B cell (primary cell): ENCODE measurements around the gene NCBP1. TPM values are rescaled to one million over a fixed set of nuclear protein-coding genes. Genes with fewer than 3 reads are reported as not detected.

Experiments
- ATAC-seq: fragments of 200-7000 bp; cut with Tn5 transposase; one replicate; pipeline ENCODE4 v1.10.0; 2021; ENCODE audit warnings: low read depth, mild to moderate bottlenecking, moderate number of reproducible peaks, moderate library complexity
- CTCF ChIA-PET: fragments of 350-600 bp; sonication (Branson Sonifier 250); formaldehyde crosslinking; loops from one replicate; lab custom pipeline; 2021; ENCODE audit warnings: antibody characterized with exemption, inconsistent platforms; lab: Charles Lee
- POLR2A ChIA-PET: fragments of 350-600 bp; sonication (Branson Sonifier 250); formaldehyde crosslinking; loops from one replicate; lab custom pipeline; 2021; ENCODE audit warnings: antibody characterized with exemption; lab: Charles Lee
- DNase-seq: peaks from one replicate; pipeline ENCODE4 v3.0.0; 2013
- H2AFZ ChIP-seq: 2 replicates; pipeline ENCODE4 v1.6.1; 2012; ENCODE audit warnings: mild to moderate bottlenecking, low read depth, low read length; ENCODE audit not compliant: insufficient read depth, poor library complexity, severe bottlenecking
- H3K27ac ChIP-seq, 2 donors: 1 replicate in 1 of 2; 2 replicates in 1 of 2; pipeline ENCODE4 v1.5.1; 2012 to 2013; ENCODE audit warnings: low read length in 2 of 2, mild to moderate bottlenecking in 2 of 2, moderate library complexity in 1 of 2
- H3K27me3 ChIP-seq, 4 experiments: fragments of 200-600 bp in 1 of 4; sonication (generic) in 1 of 4; replicated peaks in 1 of 4; 1 replicate in 2 of 4; 2 replicates in 2 of 4; pipeline versions ENCODE4 v1.6.1 to v1.7.0; 2013 to 2016; ENCODE audit warnings: low read length in 3 of 4, mild to moderate bottlenecking in 2 of 4, mixed read lengths in 1 of 4, moderate library complexity in 1 of 4; ENCODE audit not compliant: insufficient read depth in 4 of 4, control insufficient read depth in 3 of 4; ENCODE audit errors: control extremely low read depth in 1 of 4
- H3K36me3 ChIP-seq, 2 experiments: replicated peaks in 1 of 2; 1 replicate in 1 of 2; 2 replicates in 1 of 2; pipeline versions ENCODE4 v1.6.1 to v1.7.1; 2013; ENCODE audit warnings: low read length in 1 of 2; ENCODE audit not compliant: insufficient read depth in 2 of 2, control insufficient read depth in 1 of 2; ENCODE audit errors: control extremely low read depth in 1 of 2, extremely low read depth in 1 of 2
- H3K4me1 ChIP-seq, 2 donors: fragments of 200-600 bp in 1 of 2; sonication (generic) in 1 of 2; 1 replicate in 1 of 2; 2 replicates in 1 of 2; pipeline versions ENCODE4 v1.5.1 to v1.6.1; 2013 to 2017; ENCODE audit warnings: low read length in 2 of 2; ENCODE audit not compliant: control insufficient read depth in 2 of 2, insufficient read depth in 2 of 2
- H3K4me2 ChIP-seq: replicated peaks from 2 replicates; pipeline ENCODE3; 2012; ENCODE audit warnings: mild to moderate bottlenecking, low read depth, low read length; ENCODE audit not compliant: poor library complexity, severe bottlenecking
- H3K4me3 ChIP-seq, 5 experiments: fragments of 200-600 bp in 1 of 5; sonication (generic) in 1 of 5; 1 replicate in 3 of 5; 2 replicates in 2 of 5; pipeline versions ENCODE4 v1.5.1 to v1.7.0; 2011 to 2016; ENCODE audit warnings: low read length in 4 of 5, mild to moderate bottlenecking in 4 of 5, low read depth in 2 of 5, control low read depth in 1 of 5, moderate library complexity in 1 of 5; ENCODE audit not compliant: insufficient read depth in 1 of 5; ENCODE audit errors: control extremely low read depth in 1 of 5, extremely low read depth in 1 of 5
- H3K79me2 ChIP-seq: fragments of 200-600 bp; sonication (generic); one replicate; pipeline ENCODE4 v1.6.0; 2016; ENCODE audit warnings: low read length; ENCODE audit not compliant: control insufficient read depth, insufficient read depth
- H3K9ac ChIP-seq: fragments of 200-600 bp; sonication (generic); 2 replicates; pipeline ENCODE4 v1.6.1; 2017; ENCODE audit warnings: mild to moderate bottlenecking, low read length, moderate library complexity
- H3K9me3 ChIP-seq, 3 donors: one replicate each; pipeline versions ENCODE4 v1.6.1 to v1.7.1; 2013; ENCODE audit warnings: low read length in 2 of 3; ENCODE audit not compliant: control insufficient read depth in 2 of 3, insufficient read depth in 1 of 3; ENCODE audit errors: control extremely low read depth in 1 of 3
- H4K20me1 ChIP-seq: 2 replicates; pipeline ENCODE4 v1.6.0; 2012; ENCODE audit warnings: mild to moderate bottlenecking, low read length; ENCODE audit not compliant: insufficient read depth, control insufficient read depth, poor library complexity, severe bottlenecking
- H3K27ac Mint-ChIP-seq: one replicate; pipeline ENCODE4 v1.8.0; 2021; ENCODE audit warnings: mixed read lengths
- H3K27me3 Mint-ChIP-seq: one replicate; pipeline ENCODE4 v1.8.0; 2021; ENCODE audit warnings: mixed read lengths
- H3K4me1 Mint-ChIP-seq: one replicate; pipeline ENCODE4 v1.8.0; 2021; ENCODE audit warnings: mixed read lengths
- H3K4me3 Mint-ChIP-seq: one replicate; pipeline ENCODE4 v1.8.0; 2021; ENCODE audit warnings: mixed read lengths
- H3K9me3 Mint-ChIP-seq: one replicate; pipeline ENCODE4 v1.8.0; 2022; ENCODE audit warnings: mixed read lengths; ENCODE audit not compliant: insufficient read depth
- CTCF ChIP-seq: fragments of 200-600 bp; IDR thresholded peaks from one replicate; pipeline ENCODE4 v1.8.0; 2022; ENCODE audit warnings: antibody characterized with exemption, mild to moderate bottlenecking
- EZH2 ChIP-seq: IDR thresholded peaks from 2 replicates; pipeline ENCODE4 v1.6.1; 2012; ENCODE audit warnings: borderline replicate concordance, low read depth, mild to moderate bottlenecking, moderate library complexity, low read length; ENCODE audit not compliant: insufficient read depth, poor library complexity, severe bottlenecking
- WGBS: methylation state at CpG from one replicate; pipeline ENCODE4 v1.1.5; 2013; ENCODE audit warnings: missing lambda C conversion rate; ENCODE audit not compliant: insufficient coverage; 5-methylcytosine and 5-hydroxymethylcytosine counted together
- intact Hi-C: fragments of 100-400 bp; cut with micrococcal nuclease; formaldehyde crosslinking; loops from one replicate; pipeline ENCODE4 v1.10.0; 2022
- polyA plus RNA-seq: library from polyadenylated mRNA; depleted of rRNA; stranded (reverse); fragments of >200 nt; gene quantifications from 2 replicates; pipeline ENCODE4 v1.2.3, GENCODE V29; 2012
- total RNA-seq, 2 donors: library from RNA; stranded (reverse); fragments of 120-200 nt in 1 of 2; gene quantifications; 1 replicate in 1 of 2; 2 replicates in 1 of 2; pipeline versions ENCODE4 v1.2.3 to v1.2.4, GENCODE V29; 2013 to 2022

NCBP1 gene
- total and polyA plus RNA-seq, 2 donors (not counting 1 experiment from before 2014, with no cell fraction given), result 19.5 to 38.0 TPM

- intact Hi-C loops, result no loop called here
- no CpG with 5 or more reads among the region's 5 CpGs for WGBS
- Histone ChIP-seq H3K36me3 (peaks cover 4 to 87% of the 10 kb centered on the region in 2 experiments), H4K20me1 (no peaks in the 10 kb centered on the region), H3K27me3 (no peaks in the 10 kb centered on the region), H3K9ac (no peak overlapping the region), H2AFZ (no peak overlapping the region), H3K4me3 (no peak overlapping the region), H3K4me1 (no peaks in the 10 kb centered on the region), H3K9me3 (no peaks in the 10 kb centered on the region), H3K4me2 (no peak overlapping the region), H3K27ac (peak overlapping the region in 1 of 2 donors; percentile 35), H3K79me2 (no peaks in the 10 kb centered on the region)
- ChIA-PET POLR2A (no interaction called here), CTCF (interaction anchor here (1.3 kb wide), 1 partner anchor 14 kb away, joined by 4 read pairs; no protein-coding TSS in a partner anchor)
- Mint-ChIP-seq H3K27me3 (no peaks in the 10 kb centered on the region), H3K4me3 (no peak overlapping the region), H3K9me3 (no peaks in the 10 kb centered on the region), H3K4me1 (peaks cover 11% of the 10 kb centered on the region), H3K27ac (no peak overlapping the region)
- no peak for TF ChIP-seq CTCF
- TF ChIP-seq EZH2, result no peak
- ATAC-seq (no peak), DNase-seq (peak; percentile 26)
These were observed 26.7 kb downstream of the NCBP1 start for GRCh38 chr9:97660340-97660739.

- ATAC-seq, result no peak
- no peak overlapping the region for H3K4me3 ChIP-seq
- intact Hi-C loops, result no loop called here
- H3K9ac ChIP-seq, result no peak overlapping the region
- no peak overlapping the region for H3K27ac Mint-ChIP-seq
- no peaks in the 10 kb centered on the region for H3K27me3 Mint-ChIP-seq
- H4K20me1 ChIP-seq, result no peaks in the 10 kb centered on the region
- no peaks in the 10 kb centered on the region for H3K9me3 ChIP-seq
- ChIA-PET CTCF (interaction anchor here (1.3 kb wide), 1 partner anchor 13 kb away, joined by 4 read pairs; no protein-coding TSS in a partner anchor), POLR2A (no interaction called here)
- no peak overlapping the region for H3K4me2 ChIP-seq
- no peak overlapping the region for H3K4me3 Mint-ChIP-seq
- H3K79me2 ChIP-seq, result no peaks in the 10 kb centered on the region
- peaks cover 11% of the 10 kb centered on the region for H3K4me1 Mint-ChIP-seq
- no peaks in the 10 kb centered on the region for H3K4me1 ChIP-seq
- TF ChIP-seq EZH2 (no peak), CTCF (no peak)
- H2AFZ ChIP-seq, result no peak overlapping the region
- no peaks in the 10 kb centered on the region for H3K9me3 Mint-ChIP-seq
- H3K36me3 ChIP-seq, result peaks cover 4 to 85% of the 10 kb centered on the region in 2 experiments
- no peaks in the 10 kb centered on the region for H3K27me3 ChIP-seq
- WGBS, result no CpG with 5 or more reads among the region's 2 CpGs
- peak overlapping the region in 1 of 2 donors; percentile 35 for H3K27ac ChIP-seq
- no peak for DNase-seq
These were observed 27.2 kb downstream of the NCBP1 start for GRCh38 chr9:97660847-97661246.
